ENCODE data around the gene LMNTD1. TPM values are rescaled to one million over a fixed set of nuclear protein-coding genes. Genes with fewer than 3 reads are reported as not detected.

Gene LMNTD1
- polyA plus RNA-seq, 3 donors, result not detected

DNA sequence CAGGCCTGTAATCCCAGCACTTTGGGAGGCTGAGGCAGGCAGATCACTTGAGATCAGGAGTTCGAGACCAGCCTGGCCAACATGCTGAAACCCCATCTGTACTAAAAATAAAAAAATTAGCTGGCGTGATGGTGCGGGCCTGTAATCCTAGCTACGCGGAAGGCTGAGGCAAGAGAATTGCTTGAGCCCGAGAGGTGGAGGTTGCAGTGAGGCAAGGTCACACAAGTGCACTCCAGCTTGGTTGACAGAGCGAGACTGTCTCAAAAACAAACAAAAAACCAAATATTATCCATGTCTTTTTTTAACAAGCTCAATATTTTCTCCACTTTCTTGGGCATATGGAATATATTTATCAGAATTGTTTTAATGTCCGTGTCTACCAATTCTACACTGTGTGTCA is 89.6 kb downstream of the LMNTD1 start:
- H3K27ac Mint-ChIP-seq, result no peak overlapping the region
- Histone ChIP-seq H3K4me3 (replicated peaks in 1 of 3; ENCODE audit: low read depth in 2 of 3, low read length in 3 of 3) (no peak overlapping the region), H3K27ac (ENCODE audit: low read depth in 1 of 2, low read length in 2 of 2) (no peak overlapping the region), H3K27me3 (ENCODE audit: control insufficient read depth in 2 of 2, insufficient read depth in 2 of 2, low read length in 2 of 2) (no peaks in the 10 kb centered on the region), H3K9ac (ENCODE audit: insufficient read depth, low read length, poor library complexity, severe bottlenecking) (no peak overlapping the region), H3K79me2 (ENCODE audit: insufficient read depth, low read length) (no peaks in the 10 kb centered on the region), H3K4me2 (replicated peaks; ENCODE audit: extremely low read depth, low read length, poor library complexity, severe bottlenecking) (no peak overlapping the region), H3K9me3 (replicated peaks in 1 of 2; ENCODE audit: control insufficient read depth in 1 of 2, insufficient read depth in 1 of 2, low read length in 2 of 2) (no peaks in the 10 kb centered on the region), H3K4me1 (ENCODE audit: control insufficient read depth in 1 of 2, insufficient read depth in 2 of 2, low read length in 2 of 2) (peaks cover 3 to 8% of the 10 kb centered on the region in 2 donors), H2AFZ (ENCODE audit: insufficient read depth, low read depth, low read length, poor library complexity, severe bottlenecking) (no peak overlapping the region), H4K20me1 (ENCODE audit: insufficient read depth, low read length) (no peaks in the 10 kb centered on the region), H3K36me3 (replicated peaks in 1 of 2; ENCODE audit: control insufficient read depth in 1 of 2, insufficient read depth in 2 of 2, low read length in 2 of 2) (no peaks in the 10 kb centered on the region)
- intact Hi-C loops (cut with micrococcal nuclease), result no loop called here
- WGBS (ENCODE audit: insufficient coverage), result 96% methylated on average over 3 of the region's 8 CpGs
- no peak overlapping the region for H3K4me3 Mint-ChIP-seq
- peaks cover 0 to 2% (median 0%) of the 10 kb centered on the region in 3 donors for H3K27me3 Mint-ChIP-seq (ENCODE audit: low read depth in 3 of 3)
- TF ChIP-seq, protein P1, sequence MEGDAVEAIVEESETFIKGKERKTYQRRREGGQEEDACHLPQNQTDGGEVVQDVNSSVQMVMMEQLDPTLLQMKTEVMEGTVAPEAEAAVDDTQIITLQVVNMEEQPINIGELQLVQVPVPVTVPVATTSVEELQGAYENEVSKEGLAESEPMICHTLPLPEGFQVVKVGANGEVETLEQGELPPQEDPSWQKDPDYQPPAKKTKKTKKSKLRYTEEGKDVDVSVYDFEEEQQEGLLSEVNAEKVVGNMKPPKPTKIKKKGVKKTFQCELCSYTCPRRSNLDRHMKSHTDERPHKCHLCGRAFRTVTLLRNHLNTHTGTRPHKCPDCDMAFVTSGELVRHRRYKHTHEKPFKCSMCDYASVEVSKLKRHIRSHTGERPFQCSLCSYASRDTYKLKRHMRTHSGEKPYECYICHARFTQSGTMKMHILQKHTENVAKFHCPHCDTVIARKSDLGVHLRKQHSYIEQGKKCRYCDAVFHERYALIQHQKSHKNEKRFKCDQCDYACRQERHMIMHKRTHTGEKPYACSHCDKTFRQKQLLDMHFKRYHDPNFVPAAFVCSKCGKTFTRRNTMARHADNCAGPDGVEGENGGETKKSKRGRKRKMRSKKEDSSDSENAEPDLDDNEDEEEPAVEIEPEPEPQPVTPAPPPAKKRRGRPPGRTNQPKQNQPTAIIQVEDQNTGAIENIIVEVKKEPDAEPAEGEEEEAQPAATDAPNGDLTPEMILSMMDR (IDR thresholded peaks at IDR 0.05), result no peak
- H3K36me3 Mint-ChIP-seq, result no peaks in the 10 kb centered on the region
- no peak for DNase-seq
- peaks cover 3 to 8% (median 5%) of the 10 kb centered on the region in 7 donors for H3K9me3 Mint-ChIP-seq
- peaks cover 7% of the 10 kb centered on the region for H3K4me1 Mint-ChIP-seq

DNA sequence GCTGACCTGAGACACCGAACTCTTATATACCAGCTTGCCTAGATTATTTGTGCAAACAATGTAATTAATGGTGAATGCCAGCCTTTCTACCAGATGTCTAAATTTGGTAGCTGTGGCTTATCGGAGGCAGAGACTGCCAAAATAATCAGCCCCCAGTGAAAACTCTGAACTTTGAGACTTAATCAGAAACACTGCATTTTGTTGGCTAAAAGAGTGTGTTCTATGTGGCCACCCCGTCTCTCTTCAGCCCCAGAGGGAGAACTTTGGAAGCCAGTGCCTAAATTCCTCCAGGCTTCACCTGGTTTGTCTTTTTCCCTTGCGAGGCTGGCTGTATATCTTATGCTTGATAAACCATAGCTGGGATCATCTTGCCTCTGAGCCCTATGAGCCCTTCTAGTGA is 90.1 kb downstream of the LMNTD1 start:
- DNase-seq, result no peak
- Histone ChIP-seq H3K4me3 (replicated peaks in 1 of 3; ENCODE audit: low read depth in 2 of 3, low read length in 3 of 3) (no peak overlapping the region), H3K27me3 (ENCODE audit: control insufficient read depth in 2 of 2, insufficient read depth in 2 of 2, low read length in 2 of 2) (no peaks in the 10 kb centered on the region), H3K9me3 (replicated peaks in 1 of 2; ENCODE audit: control insufficient read depth in 1 of 2, insufficient read depth in 1 of 2, low read length in 2 of 2) (no peaks in the 10 kb centered on the region), H3K79me2 (ENCODE audit: insufficient read depth, low read length) (no peaks in the 10 kb centered on the region), H2AFZ (ENCODE audit: insufficient read depth, low read depth, low read length, poor library complexity, severe bottlenecking) (no peak overlapping the region), H3K9ac (ENCODE audit: insufficient read depth, low read length, poor library complexity, severe bottlenecking) (no peak overlapping the region), H3K4me1 (ENCODE audit: control insufficient read depth in 1 of 2, insufficient read depth in 2 of 2, low read length in 2 of 2) (peaks cover 3 to 8% of the 10 kb centered on the region in 2 donors), H3K4me2 (replicated peaks; ENCODE audit: extremely low read depth, low read length, poor library complexity, severe bottlenecking) (no peak overlapping the region), H3K36me3 (replicated peaks in 1 of 2; ENCODE audit: control insufficient read depth in 1 of 2, insufficient read depth in 2 of 2, low read length in 2 of 2) (no peaks in the 10 kb centered on the region), H4K20me1 (ENCODE audit: insufficient read depth, low read length) (no peaks in the 10 kb centered on the region), H3K27ac (ENCODE audit: low read depth in 1 of 2, low read length in 2 of 2) (no peak overlapping the region)
- Mint-ChIP-seq H3K36me3 (no peaks in the 10 kb centered on the region), H3K4me3 (no peak overlapping the region), H3K9me3 (peaks cover 3 to 8% (median 5%) of the 10 kb centered on the region in 7 donors), H3K27ac (no peak overlapping the region), H3K27me3 (ENCODE audit: low read depth in 3 of 3) (peaks cover 0 to 2% (median 0%) of the 10 kb centered on the region in 3 donors), H3K4me1 (peaks cover 7% of the 10 kb centered on the region)
- intact Hi-C loops (cut with micrococcal nuclease), result no loop called here
- TF ChIP-seq, protein P1 (IDR thresholded peaks at IDR 0.05), result no peak
- WGBS (ENCODE audit: insufficient coverage), result 92% methylated on average over 1 of the region's 4 CpGs

Data from CD14-positive monocyte (primary cell).